HepG2 (cell line): ENCODE results near the gene NPB.

ENCODE experiments used
- CTCF ChIP-seq: sonication (generic); formaldehyde crosslinking; IDR thresholded peaks from 2 replicates; pipeline ENCODE4 v1.5.0; 2020; ENCODE audit warnings: mild to moderate bottlenecking, missing genetic modification reagents, moderate library complexity
- SIN3B ChIP-seq: fragments of 150-350 bp; IDR thresholded peaks from 2 replicates; pipeline ENCODE4 v1.6.1; 2014; ENCODE audit warnings: low read length

- TF ChIP-seq CTCF, result no peak
- TF ChIP-seq SIN3B, result no peak
Observed at GRCh38 chr17:81865733-81866439, 36.2 kb upstream of the NPB start.
